ENCODE results near the gene SNAP29.

DNA sequence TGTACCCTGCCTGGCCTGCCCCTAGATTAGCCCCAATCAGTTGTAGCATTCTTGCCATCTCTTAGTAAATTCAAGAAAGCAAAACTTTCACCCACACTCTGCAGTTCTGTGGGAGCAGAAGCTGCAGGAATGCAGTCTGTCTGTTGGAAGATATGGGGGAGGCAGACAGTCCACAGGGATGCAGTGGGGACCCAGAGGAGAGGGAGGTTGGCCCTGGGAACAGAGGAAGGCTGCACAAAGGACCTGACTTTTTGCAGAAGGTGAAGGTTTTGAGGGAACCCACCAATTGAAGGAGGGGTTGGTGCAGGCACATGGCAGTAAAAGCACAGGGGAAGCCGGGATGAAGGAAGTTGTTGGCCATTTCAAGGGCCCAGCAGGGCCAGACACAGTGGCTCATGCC, 16.5 kb downstream of the SNAP29 start:
- TF ChIP-seq, protein P1, sequence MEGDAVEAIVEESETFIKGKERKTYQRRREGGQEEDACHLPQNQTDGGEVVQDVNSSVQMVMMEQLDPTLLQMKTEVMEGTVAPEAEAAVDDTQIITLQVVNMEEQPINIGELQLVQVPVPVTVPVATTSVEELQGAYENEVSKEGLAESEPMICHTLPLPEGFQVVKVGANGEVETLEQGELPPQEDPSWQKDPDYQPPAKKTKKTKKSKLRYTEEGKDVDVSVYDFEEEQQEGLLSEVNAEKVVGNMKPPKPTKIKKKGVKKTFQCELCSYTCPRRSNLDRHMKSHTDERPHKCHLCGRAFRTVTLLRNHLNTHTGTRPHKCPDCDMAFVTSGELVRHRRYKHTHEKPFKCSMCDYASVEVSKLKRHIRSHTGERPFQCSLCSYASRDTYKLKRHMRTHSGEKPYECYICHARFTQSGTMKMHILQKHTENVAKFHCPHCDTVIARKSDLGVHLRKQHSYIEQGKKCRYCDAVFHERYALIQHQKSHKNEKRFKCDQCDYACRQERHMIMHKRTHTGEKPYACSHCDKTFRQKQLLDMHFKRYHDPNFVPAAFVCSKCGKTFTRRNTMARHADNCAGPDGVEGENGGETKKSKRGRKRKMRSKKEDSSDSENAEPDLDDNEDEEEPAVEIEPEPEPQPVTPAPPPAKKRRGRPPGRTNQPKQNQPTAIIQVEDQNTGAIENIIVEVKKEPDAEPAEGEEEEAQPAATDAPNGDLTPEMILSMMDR (IDR thresholded peaks at IDR 0.05): no peak
- TF ChIP-seq POLR2AphosphoS5 (IDR thresholded peaks at IDR 0.05) (no peak), EP300 (IDR thresholded peaks at IDR 0.05) (no peak)

All from suprapubic skin (tissue), 4 donors.